ENCODE data around the gene NECTIN2. TPM values are rescaled to one million over a fixed set of nuclear protein-coding genes. Genes with fewer than 3 reads are reported as not detected.

NECTIN2 gene
- total and polyA plus RNA-seq, 7 donors = 9.0 to 32.9 (median 18.1) TPM

DNA sequence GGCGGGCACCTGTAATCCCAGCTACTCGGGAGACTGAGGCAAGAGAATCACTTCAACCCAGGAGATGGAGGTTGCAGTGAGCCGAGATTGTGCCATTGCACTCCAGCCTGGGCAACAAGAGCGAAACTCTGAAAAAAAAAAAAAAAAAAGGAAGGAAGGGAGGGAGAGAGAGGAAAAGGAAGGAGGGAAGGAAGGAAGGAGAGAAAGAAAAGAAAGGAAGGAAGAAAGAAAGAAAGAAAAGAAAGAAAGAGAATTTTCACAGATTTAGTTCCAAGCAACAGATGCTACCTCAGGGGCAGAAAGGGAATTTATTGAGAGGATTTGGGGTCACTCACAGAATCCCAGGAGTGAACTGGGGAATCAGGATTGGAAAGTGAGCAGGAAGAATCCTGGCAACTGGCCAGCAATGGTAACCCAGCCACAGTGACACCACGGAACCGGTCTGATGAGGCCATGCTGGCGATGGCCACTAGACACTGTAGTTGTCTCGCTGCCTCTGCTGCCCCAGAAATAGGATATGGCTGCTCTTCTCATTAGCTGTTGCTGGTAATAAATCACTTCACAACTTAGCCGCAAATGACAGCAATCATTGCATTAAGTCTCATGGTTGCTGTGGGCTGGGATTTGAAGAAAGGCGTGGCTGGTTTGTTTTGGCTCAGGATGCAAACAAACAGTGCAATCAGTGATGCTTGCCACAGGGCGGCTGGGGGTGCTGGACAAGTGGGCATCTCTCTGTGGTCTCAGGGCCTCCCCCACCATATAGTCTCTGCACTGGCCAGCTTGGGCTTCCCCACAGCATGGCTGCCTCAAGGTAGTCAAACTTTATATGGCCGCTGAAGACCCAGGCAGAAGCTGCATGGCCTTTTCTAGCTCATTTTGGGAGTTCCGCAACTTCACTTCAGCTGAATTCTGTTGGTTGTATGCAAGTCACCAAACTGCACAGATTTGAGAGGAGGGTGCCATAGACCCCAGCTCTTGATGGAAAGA, 42.4 kb upstream of the NECTIN2 start:
- Histone ChIP-seq H3K27ac (no peak overlapping the region), H3K27me3 (ENCODE audit: insufficient read depth in 3 of 3, low read length in 2 of 3) (no peaks in the 10 kb centered on the region), H3K36me3 (ENCODE audit: insufficient read depth in 1 of 2, low read depth in 1 of 2) (no peaks in the 10 kb centered on the region), H3K4me3 (no peak overlapping the region), H3K4me1 (peaks cover 15% of the 10 kb centered on the region), H3K9me3 (no peaks in the 10 kb centered on the region)
- TF ChIP-seq, protein P1, sequence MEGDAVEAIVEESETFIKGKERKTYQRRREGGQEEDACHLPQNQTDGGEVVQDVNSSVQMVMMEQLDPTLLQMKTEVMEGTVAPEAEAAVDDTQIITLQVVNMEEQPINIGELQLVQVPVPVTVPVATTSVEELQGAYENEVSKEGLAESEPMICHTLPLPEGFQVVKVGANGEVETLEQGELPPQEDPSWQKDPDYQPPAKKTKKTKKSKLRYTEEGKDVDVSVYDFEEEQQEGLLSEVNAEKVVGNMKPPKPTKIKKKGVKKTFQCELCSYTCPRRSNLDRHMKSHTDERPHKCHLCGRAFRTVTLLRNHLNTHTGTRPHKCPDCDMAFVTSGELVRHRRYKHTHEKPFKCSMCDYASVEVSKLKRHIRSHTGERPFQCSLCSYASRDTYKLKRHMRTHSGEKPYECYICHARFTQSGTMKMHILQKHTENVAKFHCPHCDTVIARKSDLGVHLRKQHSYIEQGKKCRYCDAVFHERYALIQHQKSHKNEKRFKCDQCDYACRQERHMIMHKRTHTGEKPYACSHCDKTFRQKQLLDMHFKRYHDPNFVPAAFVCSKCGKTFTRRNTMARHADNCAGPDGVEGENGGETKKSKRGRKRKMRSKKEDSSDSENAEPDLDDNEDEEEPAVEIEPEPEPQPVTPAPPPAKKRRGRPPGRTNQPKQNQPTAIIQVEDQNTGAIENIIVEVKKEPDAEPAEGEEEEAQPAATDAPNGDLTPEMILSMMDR (IDR thresholded peaks at IDR 0.05) = no peak
- ATAC-seq = peak in 2 of 4 donors; percentile 41 to 61
- WGBS, 3 donors = 57 to 61% (median 60%) methylated on average over 13 of the region's 13 CpGs
- DNase-seq = no peak
- intact Hi-C loops (cut with DNase I) = no loop called here

DNA sequence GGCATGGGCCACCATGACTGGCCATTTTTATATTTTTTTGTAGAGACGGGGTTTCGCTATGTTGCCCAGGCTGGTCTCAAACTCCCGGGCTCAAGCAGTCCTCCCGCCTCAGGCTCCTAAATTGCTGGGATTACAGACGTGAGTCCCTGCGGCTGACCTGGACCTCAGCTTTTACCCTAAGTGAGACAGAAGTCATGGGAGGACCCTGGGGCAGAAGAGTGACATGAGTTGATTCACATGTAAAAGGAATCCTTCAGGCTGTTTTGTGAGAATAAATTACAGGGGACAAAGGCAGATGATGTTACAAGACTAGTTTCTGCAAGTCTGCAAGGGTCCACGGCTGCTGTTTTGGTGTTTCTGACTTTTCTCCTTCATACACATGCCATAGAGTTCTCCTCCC, 39.8 kb upstream of the NECTIN2 start:
- TF ChIP-seq, protein P1 (IDR thresholded peaks at IDR 0.05) = no peak
- intact Hi-C loops (cut with DNase I) = loop anchor here in 1 of 2 donors (5.0 kb wide), 1 partner anchor 36 kb away; no protein-coding TSS in a partner anchor
- Histone ChIP-seq H3K9me3 (no peaks in the 10 kb centered on the region), H3K27ac (no peak overlapping the region), H3K36me3 (ENCODE audit: insufficient read depth in 1 of 2, low read depth in 1 of 2) (no peaks in the 10 kb centered on the region), H3K27me3 (ENCODE audit: insufficient read depth in 3 of 3, low read length in 2 of 3) (no peaks in the 10 kb centered on the region), H3K4me1 (peaks cover 24% of the 10 kb centered on the region), H3K4me3 (no peak overlapping the region)
- no peak for ATAC-seq
- DNase-seq = no peak
- WGBS, 3 donors = 84 to 88% (median 85%) methylated on average over 7 of the region's 7 CpGs

DNA sequence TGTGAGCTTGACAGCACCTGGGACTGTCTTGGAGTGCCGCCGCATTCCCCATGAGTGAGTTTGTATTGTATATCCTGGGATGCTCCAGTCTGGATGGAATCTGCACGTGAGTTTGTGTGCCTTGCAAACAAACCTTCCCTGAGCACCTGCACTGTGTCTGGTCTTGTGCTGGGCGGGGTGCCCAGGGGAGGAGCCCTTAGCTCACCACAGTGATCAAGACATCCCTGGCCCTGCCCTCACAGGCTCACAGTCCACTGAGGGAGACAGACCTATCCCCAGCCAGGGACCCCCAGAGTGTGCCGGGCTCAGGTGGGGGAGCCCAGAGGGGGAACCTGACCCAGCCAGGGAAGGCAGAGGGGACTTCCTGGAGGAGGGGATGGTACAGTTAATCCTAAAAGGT, 38.9 kb upstream of the NECTIN2 start:
- intact Hi-C loops (cut with DNase I) = loop anchor here in 1 of 2 donors (5.0 kb wide), 1 partner anchor 35 kb away; no protein-coding TSS in a partner anchor

DNA sequence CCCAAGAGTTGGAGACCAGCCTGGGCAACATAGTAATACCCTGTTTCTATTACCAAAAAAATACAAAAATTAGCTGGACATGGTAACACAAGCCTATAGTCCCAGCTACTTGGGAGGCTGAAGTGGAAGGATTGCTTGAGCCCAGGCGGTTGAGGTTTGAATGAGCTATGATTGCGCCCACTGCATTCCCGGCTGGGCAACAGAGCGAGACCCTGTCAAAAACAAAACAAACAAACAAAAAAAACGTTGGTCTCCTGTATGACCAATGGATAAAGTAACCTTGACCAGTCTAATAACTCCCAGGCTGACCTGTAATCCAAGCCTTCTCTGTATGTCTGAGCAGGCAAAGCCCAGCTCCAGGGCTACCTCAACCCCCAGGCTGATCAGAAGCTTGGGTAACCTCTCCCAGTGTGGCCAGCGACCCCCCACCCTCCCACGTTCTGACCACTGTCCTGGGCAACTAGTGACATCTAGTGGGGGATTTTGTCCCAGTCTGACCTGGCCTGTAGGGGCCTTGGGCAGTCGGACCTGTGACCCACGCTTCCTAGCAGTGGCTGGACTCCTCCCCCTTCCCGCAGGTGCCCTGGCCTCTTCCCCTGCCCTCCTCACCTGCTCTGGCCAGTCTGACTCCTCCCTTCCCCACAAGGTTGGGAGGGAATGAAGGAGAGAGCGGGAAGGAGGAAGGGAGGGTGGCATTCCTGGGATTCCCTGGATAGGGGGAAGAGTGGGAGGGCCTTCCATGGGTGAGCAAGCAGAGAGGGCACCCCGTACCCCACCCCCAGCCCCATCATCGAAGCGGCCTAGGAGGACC, 38.2 kb upstream of the NECTIN2 start:
- Histone ChIP-seq H3K4me3 (peak overlapping the region; percentile 78), H3K9me3 (no peaks in the 10 kb centered on the region), H3K27me3 (ENCODE audit: insufficient read depth in 3 of 3, low read length in 2 of 3) (no peaks in the 10 kb centered on the region), H3K27ac (peak overlapping the region; percentile 3), H3K4me1 (peaks cover 24% of the 10 kb centered on the region), H3K36me3 (ENCODE audit: insufficient read depth in 1 of 2, low read depth in 1 of 2) (peaks cover 0 to under 1% of the 10 kb centered on the region in 2 donors)
- DNase-seq = no peak
- intact Hi-C loops (cut with DNase I) = loop anchor here in 1 of 2 donors (5.0 kb wide), 1 partner anchor 34 kb away; no protein-coding TSS in a partner anchor
- TF ChIP-seq, protein P1 (IDR thresholded peaks at IDR 0.05) = peak; percentile 47
- ATAC-seq = peak; percentile 64 to 86 (median 78)
- 16 to 22% (median 18%) methylated on average over 13 to 14 of the region's 14 CpGs for WGBS, 3 donors

More for the DNA sequence above, 38.9 kb upstream of the NECTIN2 start:
- TF ChIP-seq, protein P1 (IDR thresholded peaks at IDR 0.05) = no peak
- H3K4me1 ChIP-seq = peaks cover 24% of the 10 kb centered on the region
- H3K27me3 ChIP-seq (ENCODE audit: insufficient read depth in 3 of 3, low read length in 2 of 3) = no peaks in the 10 kb centered on the region
- H3K4me3 ChIP-seq = no peak overlapping the region
- no peak for DNase-seq
- no peaks in the 10 kb centered on the region for H3K9me3 ChIP-seq
- H3K27ac ChIP-seq = no peak overlapping the region
- no peaks in the 10 kb centered on the region for H3K36me3 ChIP-seq (ENCODE audit: insufficient read depth in 1 of 2, low read depth in 1 of 2)
- WGBS, 3 donors = 68 to 90% (median 70%) methylated on average over 5 of the region's 5 CpGs
- ATAC-seq = peak in 2 of 4 donors; percentile 17 to 29
